ENCODE data around the gene TRAF2.

The TRAF2 gene

DNA sequence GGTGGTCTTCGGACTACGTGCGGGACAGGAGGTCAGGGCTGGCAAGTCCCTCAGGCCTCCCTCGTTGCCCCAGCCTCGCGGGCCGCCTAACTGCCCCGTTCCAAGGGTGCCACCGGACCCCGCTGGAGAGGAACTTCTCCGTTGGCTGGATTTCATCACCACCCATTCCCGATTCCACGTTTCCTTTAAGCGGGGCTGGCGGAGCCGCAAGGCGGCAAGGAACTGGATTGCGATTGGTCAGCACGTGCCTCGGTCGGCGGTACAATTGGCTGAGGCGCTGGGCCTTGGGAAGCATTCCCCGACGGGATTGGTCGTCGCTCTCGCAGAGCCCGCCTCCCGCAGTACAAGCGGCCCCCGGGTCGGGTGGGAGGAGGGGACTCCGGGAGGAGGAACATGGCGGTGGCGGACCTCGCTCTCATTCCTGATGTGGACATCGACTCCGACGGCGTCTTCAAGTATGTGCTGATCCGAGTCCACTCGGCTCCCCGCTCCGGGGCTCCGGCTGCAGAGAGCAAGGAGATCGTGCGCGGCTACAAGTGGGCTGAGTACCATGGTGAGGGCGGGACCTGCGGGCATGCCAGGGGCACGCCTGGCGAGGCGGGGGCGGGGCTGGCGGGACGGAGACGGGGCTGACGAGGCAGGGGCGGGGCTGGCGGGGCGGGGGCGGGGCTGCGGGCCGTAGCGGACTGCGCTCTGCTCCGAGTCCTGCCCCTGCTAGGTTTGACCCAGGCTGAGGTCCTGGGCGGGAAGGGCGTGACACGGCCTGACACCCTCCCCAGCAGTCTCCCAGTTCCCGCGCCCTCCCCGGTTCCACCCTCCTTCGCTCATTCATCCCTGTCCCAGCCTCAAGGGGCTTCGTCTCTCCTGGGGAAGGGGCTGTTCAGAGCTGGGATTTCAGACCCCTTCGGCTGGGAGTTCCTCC is 37.0 kb upstream of the TRAF2 start, which contains the start of gene PHPT1:
Gene PHPT1 (plus strand): TSS at position 372 of the 922 bp plus-strand sequence. CDS start 22 bp downstream, at position 394.
- no peaks in the 10 kb centered on the region for H3K9me3 ChIP-seq (ENCODE audit: low read length)
- H3K27ac ChIP-seq (ENCODE audit: low read depth, low read length), result peak within 1 kb of the TSS; percentile 98
- peak within 1 kb of the TSS; percentile 89 to 91 for H3K4me3 ChIP-seq (ENCODE audit: low read depth in 1 of 2, low read length in 2 of 2)
- H3K27me3 ChIP-seq (ENCODE audit: control insufficient read depth in 1 of 2, insufficient read depth in 2 of 2, low read length in 2 of 2), result peaks cover 0 to 29% of the 10 kb centered on the region in 2 donors
- H3K9ac ChIP-seq (ENCODE audit: low read length), result peak within 1 kb of the TSS; percentile 65
- peaks cover 20% of the 10 kb centered on the region for H3K4me1 ChIP-seq (ENCODE audit: insufficient read depth, low read length)
- H3K36me3 ChIP-seq (ENCODE audit: insufficient read depth, low read length), result peaks cover 5% of the 10 kb centered on the region

DNA sequence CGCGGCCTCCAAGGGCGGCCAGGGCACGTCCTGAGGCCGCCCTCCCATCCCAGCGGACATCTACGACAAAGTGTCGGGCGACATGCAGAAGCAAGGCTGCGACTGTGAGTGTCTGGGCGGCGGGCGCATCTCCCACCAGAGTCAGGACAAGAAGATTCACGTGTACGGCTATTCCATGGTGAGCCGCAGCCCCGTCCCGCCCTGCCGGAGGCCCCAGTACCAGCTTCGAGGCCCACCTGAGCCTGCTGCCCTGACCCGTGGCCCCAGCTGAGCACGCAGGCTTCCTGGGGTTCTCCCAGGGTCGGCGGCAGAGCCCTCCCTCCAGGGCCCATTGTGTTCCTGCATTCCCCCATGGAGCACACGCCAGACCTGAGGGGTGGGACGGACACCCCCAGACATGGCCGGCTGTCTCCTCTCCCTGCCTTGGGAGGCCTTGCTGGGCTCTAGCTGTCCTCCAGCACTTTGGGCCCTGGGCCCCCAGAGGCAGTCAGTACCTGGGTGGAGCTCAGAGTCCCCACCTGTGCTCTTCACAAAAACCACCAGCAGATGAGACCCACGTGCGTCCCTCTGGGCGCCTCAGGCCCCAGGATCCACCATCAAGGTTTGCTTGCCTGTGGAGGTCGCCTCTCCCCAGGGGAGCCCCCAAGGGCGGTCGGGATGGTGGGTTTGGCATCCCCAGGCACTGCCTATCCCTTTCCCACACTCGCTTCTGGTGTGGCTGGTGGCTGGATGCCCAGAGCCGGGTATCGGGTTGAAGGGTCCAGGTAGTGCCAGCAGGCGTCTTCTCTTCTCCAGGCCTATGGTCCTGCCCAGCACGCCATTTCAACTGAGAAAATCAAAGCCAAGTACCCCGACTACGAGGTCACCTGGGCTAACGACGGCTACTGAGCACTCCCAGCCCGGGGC is 36.1 kb upstream of the TRAF2 start:
- H3K9ac ChIP-seq (ENCODE audit: low read length), result peak overlapping the region; percentile 65
- H3K4me3 ChIP-seq (ENCODE audit: low read depth in 1 of 2, low read length in 2 of 2), result peak overlapping the region; percentile 89
- H3K4me1 ChIP-seq (ENCODE audit: insufficient read depth, low read length), result peaks cover 20% of the 10 kb centered on the region
- H3K27ac ChIP-seq (ENCODE audit: low read depth, low read length), result peak overlapping the region; percentile 75
- peaks cover 0 to 24% of the 10 kb centered on the region in 2 donors for H3K27me3 ChIP-seq (ENCODE audit: control insufficient read depth in 1 of 2, insufficient read depth in 2 of 2, low read length in 2 of 2)
- H3K36me3 ChIP-seq (ENCODE audit: insufficient read depth, low read length), result peaks cover 5% of the 10 kb centered on the region
- H3K9me3 ChIP-seq (ENCODE audit: low read length), result no peaks in the 10 kb centered on the region

DNA sequence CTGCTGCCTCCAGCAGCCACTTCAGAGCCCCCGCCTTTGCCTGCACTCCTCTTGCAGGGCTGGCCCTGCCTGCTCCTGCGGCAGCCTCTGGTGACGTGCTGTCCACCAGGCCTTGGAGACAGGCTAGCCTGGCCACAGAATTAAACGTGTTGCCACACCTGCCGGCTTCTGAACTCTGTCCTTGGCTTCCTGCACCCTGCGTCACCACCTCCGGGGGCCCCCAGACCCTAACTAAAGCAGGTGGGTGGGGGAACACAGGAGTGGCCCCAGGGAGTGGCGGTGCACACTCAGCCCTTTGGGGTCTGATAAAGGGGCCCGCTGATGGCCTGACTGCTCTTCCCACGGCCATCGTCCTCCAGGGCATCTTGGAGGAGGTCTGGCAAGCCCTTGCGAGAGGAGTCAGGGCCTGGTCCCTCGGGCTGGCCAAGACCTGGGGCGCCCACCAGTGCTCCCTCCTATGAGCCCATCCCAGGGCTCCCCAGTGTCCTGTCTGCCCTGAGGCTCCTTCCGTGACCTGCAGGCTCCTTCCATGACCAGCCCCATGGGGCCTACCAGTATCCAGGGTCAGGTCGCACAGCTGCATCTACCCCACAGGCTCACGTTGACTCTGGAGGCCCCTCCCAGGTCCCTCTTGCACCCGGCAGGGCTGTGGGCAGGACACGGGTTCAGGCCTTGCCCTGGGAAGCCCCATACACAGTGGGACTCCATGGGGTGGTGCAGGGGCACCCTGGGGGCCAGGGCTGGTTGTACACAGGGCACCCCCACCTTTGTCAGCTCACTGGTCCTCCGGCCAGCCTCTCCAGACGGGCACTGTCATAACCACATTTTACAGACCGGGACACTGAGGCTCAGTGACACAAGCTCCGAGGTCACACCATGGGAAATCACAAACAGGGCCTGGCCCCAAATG is 35.2 kb upstream of the TRAF2 start:
- H3K36me3 ChIP-seq (ENCODE audit: insufficient read depth, low read length), result peaks cover 5% of the 10 kb centered on the region
- H3K9me3 ChIP-seq (ENCODE audit: low read length), result no peaks in the 10 kb centered on the region
- H3K4me1 ChIP-seq (ENCODE audit: insufficient read depth, low read length), result peaks cover 20% of the 10 kb centered on the region
- no peak overlapping the region for H3K4me3 ChIP-seq (ENCODE audit: low read depth in 1 of 2, low read length in 2 of 2)
- H3K27me3 ChIP-seq (ENCODE audit: control insufficient read depth in 1 of 2, insufficient read depth in 2 of 2, low read length in 2 of 2), result peaks cover 0 to 16% of the 10 kb centered on the region in 2 donors
- no peak overlapping the region for H3K27ac ChIP-seq (ENCODE audit: low read depth, low read length)
- H3K9ac ChIP-seq (ENCODE audit: low read length), result no peak overlapping the region

DNA sequence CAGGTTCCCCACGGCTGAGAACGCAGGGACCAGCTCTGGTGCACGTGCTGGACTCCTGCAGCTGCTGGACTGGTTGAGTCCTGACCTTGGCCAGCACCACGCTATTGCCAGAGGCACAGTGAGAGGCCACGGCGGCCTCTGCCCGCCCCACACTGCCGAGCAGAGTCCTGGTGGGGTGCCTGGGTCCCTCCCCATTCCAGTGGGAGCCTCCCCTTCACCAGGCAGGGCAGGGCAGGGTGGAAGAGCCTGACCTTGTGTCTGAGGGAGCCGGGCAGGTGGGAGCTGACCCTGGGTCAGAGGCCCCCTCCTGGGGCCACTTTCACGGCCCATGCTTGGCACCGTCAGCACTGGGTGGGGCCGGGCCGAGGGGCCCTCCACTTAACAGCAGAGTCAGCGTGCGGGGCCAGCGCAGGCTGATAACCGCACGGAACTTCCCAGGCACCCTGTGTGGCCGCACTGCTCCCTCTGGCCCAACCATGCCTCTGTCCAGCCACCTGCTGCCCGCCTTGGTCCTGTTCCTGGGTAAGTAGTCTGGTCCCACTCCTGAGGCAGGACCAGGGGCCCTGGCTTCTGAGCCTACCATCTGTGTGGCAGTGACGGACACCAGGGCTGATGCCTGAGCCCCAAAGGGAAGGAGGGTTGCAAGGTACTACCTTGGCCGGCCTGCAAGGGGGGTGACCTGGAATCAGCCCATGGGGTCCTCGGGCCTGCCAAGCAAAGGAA is 34.2 kb upstream of the TRAF2 start, which contains the start of gene MAMDC4:
Gene MAMDC4 (plus strand): TSS at position 406 of the 723 bp plus-strand sequence. CDS start 71 bp downstream, at position 477.
- Histone ChIP-seq H3K27me3 (ENCODE audit: control insufficient read depth in 1 of 2, insufficient read depth in 2 of 2, low read length in 2 of 2) (peaks cover 0 to 9% of the 10 kb centered on the region in 2 donors), H3K4me1 (ENCODE audit: insufficient read depth, low read length) (peaks cover 20% of the 10 kb centered on the region), H3K9ac (ENCODE audit: low read length) (no peak within 1 kb of the TSS), H3K9me3 (ENCODE audit: low read length) (no peaks in the 10 kb centered on the region), H3K27ac (ENCODE audit: low read depth, low read length) (no peak within 1 kb of the TSS), H3K36me3 (ENCODE audit: insufficient read depth, low read length) (peaks cover 5% of the 10 kb centered on the region), H3K4me3 (ENCODE audit: low read depth in 1 of 2, low read length in 2 of 2) (no peak within 1 kb of the TSS)

DNA sequence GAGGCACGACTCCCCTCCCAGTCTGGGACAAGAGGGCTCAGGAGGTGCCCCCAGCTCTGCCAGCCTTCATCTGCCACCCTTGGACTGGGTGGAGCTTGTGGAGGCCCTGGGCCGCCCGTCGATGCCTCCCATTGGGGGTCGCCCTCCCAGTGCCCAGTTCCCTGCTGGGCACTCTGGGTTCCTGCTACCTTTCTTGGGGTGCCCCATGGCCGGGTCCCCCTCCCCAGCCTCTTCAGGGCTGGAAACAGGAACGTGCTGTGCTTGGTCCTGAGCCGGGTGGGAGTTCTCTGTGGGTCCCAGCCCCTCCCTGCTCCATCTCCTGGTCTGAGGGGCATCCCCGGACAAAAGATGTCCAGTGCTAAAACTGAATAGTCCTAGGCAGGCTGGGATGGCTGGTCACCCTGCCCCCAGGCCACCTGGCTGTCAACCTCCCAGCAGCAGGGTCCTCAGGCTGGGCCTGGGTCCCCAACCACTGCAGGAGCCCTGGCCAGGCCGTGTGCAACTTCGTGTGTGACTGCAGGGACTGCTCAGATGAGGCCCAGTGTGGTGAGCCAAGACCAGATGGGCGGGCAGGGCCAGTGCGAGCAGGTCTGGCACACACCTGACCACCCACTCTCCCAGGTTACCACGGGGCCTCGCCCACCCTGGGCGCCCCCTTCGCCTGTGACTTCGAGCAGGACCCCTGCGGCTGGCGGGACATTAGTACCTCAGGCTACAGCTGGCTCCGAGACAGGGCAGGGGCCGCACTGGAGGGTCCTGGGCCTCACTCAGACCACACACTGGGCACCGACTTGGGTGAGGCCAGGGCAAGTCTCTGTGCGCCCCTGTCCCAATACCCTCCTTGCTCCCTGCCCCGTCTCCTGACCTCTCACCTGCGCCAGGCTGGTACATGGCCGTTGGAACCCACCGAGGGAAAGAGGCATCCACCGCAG is 33.4 kb upstream of the TRAF2 start:
- Histone ChIP-seq H3K9me3 (ENCODE audit: low read length) (no peaks in the 10 kb centered on the region), H3K27ac (ENCODE audit: low read depth, low read length) (no peak overlapping the region), H3K9ac (ENCODE audit: low read length) (no peak overlapping the region), H3K4me1 (ENCODE audit: insufficient read depth, low read length) (peaks cover 15% of the 10 kb centered on the region), H3K36me3 (ENCODE audit: insufficient read depth, low read length) (peaks cover 5% of the 10 kb centered on the region), H3K4me3 (ENCODE audit: low read depth in 1 of 2, low read length in 2 of 2) (no peak overlapping the region), H3K27me3 (ENCODE audit: control insufficient read depth in 1 of 2, insufficient read depth in 2 of 2, low read length in 2 of 2) (peaks cover 0 to under 1% of the 10 kb centered on the region in 2 donors)

DNA sequence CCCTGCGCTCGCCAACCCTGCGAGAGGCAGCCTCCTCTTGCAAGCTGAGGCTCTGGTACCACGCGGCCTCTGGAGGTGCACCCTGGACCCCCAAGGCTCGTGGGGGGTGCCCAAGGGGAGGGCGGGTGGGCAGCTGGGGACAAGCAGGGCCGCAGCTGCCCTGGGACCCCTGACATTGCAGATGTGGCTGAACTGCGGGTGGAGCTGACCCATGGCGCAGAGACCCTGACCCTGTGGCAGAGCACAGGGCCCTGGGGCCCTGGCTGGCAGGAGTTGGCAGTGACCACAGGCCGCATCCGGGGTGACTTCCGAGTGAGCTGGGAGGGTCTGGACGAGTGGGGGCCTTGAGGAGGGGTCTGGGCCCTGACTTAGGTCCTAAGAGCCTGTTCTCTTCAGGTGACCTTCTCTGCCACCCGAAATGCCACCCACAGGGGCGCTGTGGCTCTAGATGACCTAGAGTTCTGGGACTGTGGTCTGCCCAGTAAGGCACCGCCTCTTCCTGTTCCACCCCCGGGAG is 32.7 kb upstream of the TRAF2 start:
- H3K27me3 ChIP-seq (ENCODE audit: control insufficient read depth in 1 of 2, insufficient read depth in 2 of 2, low read length in 2 of 2), result no peaks in the 10 kb centered on the region
- no peaks in the 10 kb centered on the region for H3K9me3 ChIP-seq (ENCODE audit: low read length)
- no peak overlapping the region for H3K27ac ChIP-seq (ENCODE audit: low read depth, low read length)
- no peak overlapping the region for H3K9ac ChIP-seq (ENCODE audit: low read length)
- peaks cover 5% of the 10 kb centered on the region for H3K36me3 ChIP-seq (ENCODE audit: insufficient read depth, low read length)
- peaks cover 11% of the 10 kb centered on the region for H3K4me1 ChIP-seq (ENCODE audit: insufficient read depth, low read length)
- no peak overlapping the region for H3K4me3 ChIP-seq (ENCODE audit: low read depth in 1 of 2, low read length in 2 of 2)

DNA sequence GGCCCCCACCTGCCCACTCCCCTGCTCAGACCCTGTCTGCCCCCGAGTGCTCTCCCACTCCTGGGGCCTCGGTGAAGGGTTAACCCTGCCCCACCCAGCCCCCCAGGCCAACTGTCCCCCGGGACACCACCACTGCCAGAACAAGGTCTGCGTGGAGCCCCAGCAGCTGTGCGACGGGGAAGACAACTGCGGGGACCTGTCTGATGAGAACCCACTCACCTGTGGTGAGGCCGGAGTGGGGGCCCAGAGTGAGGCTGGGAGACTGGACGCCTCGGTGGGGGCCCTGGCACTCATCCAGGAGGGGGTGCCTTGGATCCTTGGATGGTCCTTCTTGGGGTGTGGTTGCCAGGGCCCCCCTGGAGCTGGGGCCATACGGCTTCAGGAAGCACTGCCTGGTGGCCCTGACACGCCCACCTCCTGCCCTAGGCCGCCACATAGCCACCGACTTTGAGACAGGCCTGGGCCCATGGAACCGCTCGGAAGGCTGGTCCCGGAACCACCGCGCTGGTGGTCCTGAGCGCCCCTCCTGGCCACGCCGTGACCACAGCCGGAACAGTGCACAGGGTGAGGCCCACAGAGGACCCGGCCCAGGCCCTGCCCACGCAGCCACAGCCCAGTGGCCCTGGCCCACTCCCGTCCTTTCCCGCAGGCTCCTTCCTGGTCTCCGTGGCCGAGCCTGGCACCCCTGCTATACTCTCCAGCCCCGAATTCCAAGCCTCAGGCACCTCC is 32.0 kb upstream of the TRAF2 start:
- H3K4me1 ChIP-seq (ENCODE audit: insufficient read depth, low read length), result peaks cover 17% of the 10 kb centered on the region

DNA sequence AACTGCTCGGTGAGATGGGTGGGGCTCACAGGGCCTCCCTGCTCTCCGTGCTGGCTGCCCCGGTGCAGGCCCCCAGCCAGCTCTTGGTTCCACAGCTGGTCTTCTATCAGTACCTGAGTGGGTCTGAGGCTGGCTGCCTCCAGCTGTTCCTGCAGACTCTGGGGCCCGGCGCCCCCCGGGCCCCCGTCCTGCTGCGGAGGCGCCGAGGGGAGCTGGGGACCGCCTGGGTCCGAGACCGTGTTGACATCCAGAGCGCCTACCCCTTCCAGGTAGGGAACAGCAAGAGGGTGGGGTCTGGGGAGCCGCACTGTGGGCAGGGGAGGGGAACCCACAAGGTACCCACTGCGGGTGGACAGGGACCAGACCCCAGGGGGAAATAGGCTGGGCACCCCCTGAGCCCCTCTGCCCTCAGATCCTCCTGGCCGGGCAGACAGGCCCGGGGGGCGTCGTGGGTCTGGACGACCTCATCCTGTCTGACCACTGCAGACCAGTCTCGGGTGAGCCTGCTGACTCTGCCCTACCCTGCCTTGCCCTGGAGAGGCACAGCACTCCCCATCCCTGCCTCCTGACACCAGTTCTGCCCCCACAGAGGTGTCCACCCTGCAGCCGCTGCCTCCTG is 31.4 kb upstream of the TRAF2 start:
- Histone ChIP-seq H3K27me3 (ENCODE audit: control insufficient read depth in 1 of 2, insufficient read depth in 2 of 2, low read length in 2 of 2) (no peaks in the 10 kb centered on the region), H3K36me3 (ENCODE audit: insufficient read depth, low read length) (peaks cover 5% of the 10 kb centered on the region), H3K9ac (ENCODE audit: low read length) (no peak overlapping the region), H3K4me1 (ENCODE audit: insufficient read depth, low read length) (peaks cover 20% of the 10 kb centered on the region), H3K27ac (ENCODE audit: low read depth, low read length) (no peak overlapping the region), H3K4me3 (ENCODE audit: low read depth in 1 of 2, low read length in 2 of 2) (no peak overlapping the region), H3K9me3 (ENCODE audit: low read length) (no peaks in the 10 kb centered on the region)

More for the DNA sequence above, 32.0 kb upstream of the TRAF2 start:
- Histone ChIP-seq H3K9ac (ENCODE audit: low read length) (no peak overlapping the region), H3K4me3 (ENCODE audit: low read depth in 1 of 2, low read length in 2 of 2) (no peak overlapping the region), H3K27ac (ENCODE audit: low read depth, low read length) (no peak overlapping the region), H3K27me3 (ENCODE audit: control insufficient read depth in 1 of 2, insufficient read depth in 2 of 2, low read length in 2 of 2) (no peaks in the 10 kb centered on the region), H3K9me3 (ENCODE audit: low read length) (no peaks in the 10 kb centered on the region), H3K36me3 (ENCODE audit: insufficient read depth, low read length) (peaks cover 5% of the 10 kb centered on the region)

All from muscle layer of colon (tissue), 2 donors.